ENCODE results near the gene MYBPC2.

Gene MYBPC2

DNA sequence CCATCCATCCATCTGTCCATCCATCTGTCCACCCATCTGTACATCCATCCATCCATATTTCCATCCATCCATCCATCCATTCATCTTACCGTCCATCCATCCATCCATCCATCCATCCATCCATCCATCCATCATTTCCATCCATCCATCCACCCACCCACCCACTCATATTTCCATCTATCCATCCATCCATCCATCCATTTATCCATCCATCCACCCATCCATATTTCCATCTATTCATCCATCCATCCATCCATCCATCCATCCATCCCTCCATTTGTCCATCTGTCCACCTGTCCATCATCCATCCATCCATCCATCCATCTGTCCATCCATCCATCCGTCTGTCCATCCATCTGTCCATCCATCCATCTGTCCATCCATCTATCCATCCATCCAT lies 23.3 kb downstream of the MYBPC2 start:
- no peaks in the 10 kb centered on the region for H3K27me3 ChIP-seq (ENCODE audit: insufficient read depth, insufficient read length)
- no peaks in the 10 kb centered on the region for H3K36me3 ChIP-seq (ENCODE audit: insufficient read depth, insufficient read length, low read length)
- DNase-seq (ENCODE audit: low read depth, low spot score), result no peak
- no peaks in the 10 kb centered on the region for H3K9me3 ChIP-seq (ENCODE audit: insufficient read depth, low read length)
- H3K4me3 ChIP-seq (ENCODE audit: insufficient read length, low read depth), result no peak overlapping the region
- H3K4me1 ChIP-seq (ENCODE audit: insufficient read depth, insufficient read length), result no peaks in the 10 kb centered on the region
- TF ChIP-seq YY1 (IDR thresholded peaks at IDR 0.05; ENCODE audit: insufficient read depth, insufficient read length) (no peak), SUZ12 (IDR thresholded peaks at IDR 0.05; ENCODE audit: extremely low read depth, insufficient read depth, insufficient read length) (no peak), ZNF274 (IDR thresholded peaks at IDR 0.05; ENCODE audit: low read depth, low read length) (no peak)
- no peak overlapping the region for H3K9ac ChIP-seq (ENCODE audit: insufficient read length, low read depth)

DNA sequence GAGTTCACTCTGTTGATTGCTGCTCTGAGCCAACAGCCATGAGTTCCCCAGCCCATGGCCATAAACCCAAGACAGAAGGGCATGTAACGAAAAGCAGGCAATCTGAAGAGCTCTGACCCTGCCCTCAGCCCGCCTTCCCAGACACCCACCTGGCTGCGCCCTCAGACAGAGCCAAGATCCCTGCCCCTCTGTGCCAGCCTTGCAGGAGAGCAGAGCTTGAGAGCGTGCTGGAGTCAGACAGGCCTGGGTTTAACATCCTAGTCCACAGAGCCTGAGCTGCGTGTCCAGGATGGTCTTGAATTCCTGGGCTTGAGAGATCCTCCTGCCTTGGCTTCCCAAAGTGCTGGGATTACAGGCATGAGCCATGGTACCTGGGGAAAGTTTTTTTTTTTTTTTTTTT lies 24.6 kb downstream of the MYBPC2 start:
- Histone ChIP-seq H3K9me3 (ENCODE audit: insufficient read depth, low read length) (no peaks in the 10 kb centered on the region), H3K4me3 (ENCODE audit: insufficient read length, low read depth) (no peak overlapping the region), H3K36me3 (ENCODE audit: insufficient read depth, insufficient read length, low read length) (no peaks in the 10 kb centered on the region), H3K27me3 (ENCODE audit: insufficient read depth, insufficient read length) (no peaks in the 10 kb centered on the region), H3K9ac (ENCODE audit: insufficient read length, low read depth) (no peak overlapping the region), H3K4me1 (ENCODE audit: insufficient read depth, insufficient read length) (no peaks in the 10 kb centered on the region)
- TF ChIP-seq ZNF274 (IDR thresholded peaks at IDR 0.05; ENCODE audit: low read depth, low read length) (no peak), YY1 (IDR thresholded peaks at IDR 0.05; ENCODE audit: insufficient read depth, insufficient read length) (no peak), SUZ12 (IDR thresholded peaks at IDR 0.05; ENCODE audit: extremely low read depth, insufficient read depth, insufficient read length) (no peak)
- DNase-seq (ENCODE audit: low read depth, low spot score), result no peak

DNA sequence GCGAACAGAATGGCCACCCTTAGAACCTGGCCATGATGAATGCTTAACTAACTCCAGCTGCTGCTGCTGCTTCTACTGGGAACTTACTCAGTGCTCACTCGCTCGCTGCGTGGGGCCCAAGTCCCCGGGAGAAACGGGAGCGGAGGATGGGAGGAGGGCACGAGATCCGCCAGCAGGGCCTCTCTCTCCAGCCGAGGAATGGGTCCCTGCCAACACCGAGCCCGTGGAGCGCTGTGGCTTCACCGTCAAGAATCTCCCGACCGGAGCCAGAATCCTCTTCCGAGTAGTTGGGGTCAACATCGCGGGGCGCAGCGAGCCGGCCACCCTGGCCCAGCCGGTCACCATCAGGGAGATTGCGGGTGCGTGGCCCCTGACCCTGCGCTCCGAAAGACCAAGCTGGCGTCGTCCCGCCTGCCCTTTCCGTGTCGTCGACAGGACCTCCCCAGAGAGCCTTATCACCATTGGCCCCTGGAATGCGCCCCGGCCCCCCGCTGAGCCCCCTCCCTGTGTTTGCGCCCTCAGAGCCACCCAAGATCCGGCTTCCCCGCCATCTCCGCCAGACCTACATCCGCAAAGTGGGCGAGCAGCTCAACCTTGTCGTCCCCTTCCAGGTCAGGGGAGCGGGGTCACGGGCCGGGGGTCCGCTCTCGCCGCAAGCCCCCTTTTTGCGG lies 25.8 kb downstream of the MYBPC2 start:
- Histone ChIP-seq H3K4me1 (ENCODE audit: insufficient read depth, insufficient read length) (no peaks in the 10 kb centered on the region), H3K9ac (ENCODE audit: insufficient read length, low read depth) (no peak overlapping the region), H3K4me3 (ENCODE audit: insufficient read length, low read depth) (no peak overlapping the region), H3K27me3 (ENCODE audit: insufficient read depth, insufficient read length) (no peaks in the 10 kb centered on the region), H3K9me3 (ENCODE audit: insufficient read depth, low read length) (no peaks in the 10 kb centered on the region), H3K36me3 (ENCODE audit: insufficient read depth, insufficient read length, low read length) (no peaks in the 10 kb centered on the region)
- no peak for TF ChIP-seq SUZ12 (IDR thresholded peaks at IDR 0.05; ENCODE audit: extremely low read depth, insufficient read depth, insufficient read length)
- no peak for TF ChIP-seq YY1 (IDR thresholded peaks at IDR 0.05; ENCODE audit: insufficient read depth, insufficient read length)
- TF ChIP-seq ZNF274 (IDR thresholded peaks at IDR 0.05; ENCODE audit: low read depth, low read length), result no peak
- no peak for DNase-seq (ENCODE audit: low read depth, low spot score)

- Histone ChIP-seq H3K9me3 (ENCODE audit: insufficient read depth, low read length) (no peaks in the 10 kb centered on the region), H3K27me3 (ENCODE audit: insufficient read depth, insufficient read length) (no peaks in the 10 kb centered on the region), H3K4me1 (ENCODE audit: insufficient read depth, insufficient read length) (no peaks in the 10 kb centered on the region), H3K4me3 (ENCODE audit: insufficient read length, low read depth) (no peak overlapping the region), H3K36me3 (ENCODE audit: insufficient read depth, insufficient read length, low read length) (no peaks in the 10 kb centered on the region), H3K9ac (ENCODE audit: insufficient read length, low read depth) (no peak overlapping the region)
- TF ChIP-seq SUZ12 (IDR thresholded peaks at IDR 0.05; ENCODE audit: extremely low read depth, insufficient read depth, insufficient read length) (no peak), YY1 (IDR thresholded peaks at IDR 0.05; ENCODE audit: insufficient read depth, insufficient read length) (no peak), ZNF274 (IDR thresholded peaks at IDR 0.05; ENCODE audit: low read depth, low read length) (no peak)
- DNase-seq (ENCODE audit: low read depth, low spot score), result no peak
Measured at GRCh38 chr19:50459067-50459456, 26.4 kb downstream of the MYBPC2 start.

DNA sequence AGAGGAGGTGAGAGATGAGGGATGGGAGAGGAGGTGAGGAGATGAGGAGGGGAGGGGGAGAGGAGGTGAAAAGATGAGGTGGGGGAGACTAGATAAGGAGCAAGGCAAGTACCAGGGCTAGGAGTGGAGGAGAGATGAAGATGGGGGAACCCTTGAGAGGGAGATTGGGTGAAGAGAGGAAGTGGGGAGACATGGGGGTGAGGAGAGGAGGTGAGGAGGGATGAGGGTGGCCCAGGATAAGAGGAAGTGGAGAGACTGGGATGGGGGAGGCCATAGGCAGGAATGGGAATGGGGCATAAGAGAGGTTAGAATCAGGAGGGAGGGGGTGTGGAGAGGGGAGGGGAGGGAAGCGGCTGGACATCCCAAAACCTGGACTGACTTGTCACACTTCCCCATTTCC lies 26.9 kb downstream of the MYBPC2 start:
- Histone ChIP-seq H3K27me3 (ENCODE audit: insufficient read depth, insufficient read length) (no peaks in the 10 kb centered on the region), H3K4me1 (ENCODE audit: insufficient read depth, insufficient read length) (no peaks in the 10 kb centered on the region), H3K36me3 (ENCODE audit: insufficient read depth, insufficient read length, low read length) (no peaks in the 10 kb centered on the region), H3K9ac (ENCODE audit: insufficient read length, low read depth) (no peak overlapping the region), H3K9me3 (ENCODE audit: insufficient read depth, low read length) (no peaks in the 10 kb centered on the region), H3K4me3 (ENCODE audit: insufficient read length, low read depth) (no peak overlapping the region)
- TF ChIP-seq SUZ12 (IDR thresholded peaks at IDR 0.05; ENCODE audit: extremely low read depth, insufficient read depth, insufficient read length) (no peak), ZNF274 (IDR thresholded peaks at IDR 0.05; ENCODE audit: low read depth, low read length) (no peak), YY1 (IDR thresholded peaks at IDR 0.05; ENCODE audit: insufficient read depth, insufficient read length) (no peak)
- DNase-seq (ENCODE audit: low read depth, low spot score), result no peak

DNA sequence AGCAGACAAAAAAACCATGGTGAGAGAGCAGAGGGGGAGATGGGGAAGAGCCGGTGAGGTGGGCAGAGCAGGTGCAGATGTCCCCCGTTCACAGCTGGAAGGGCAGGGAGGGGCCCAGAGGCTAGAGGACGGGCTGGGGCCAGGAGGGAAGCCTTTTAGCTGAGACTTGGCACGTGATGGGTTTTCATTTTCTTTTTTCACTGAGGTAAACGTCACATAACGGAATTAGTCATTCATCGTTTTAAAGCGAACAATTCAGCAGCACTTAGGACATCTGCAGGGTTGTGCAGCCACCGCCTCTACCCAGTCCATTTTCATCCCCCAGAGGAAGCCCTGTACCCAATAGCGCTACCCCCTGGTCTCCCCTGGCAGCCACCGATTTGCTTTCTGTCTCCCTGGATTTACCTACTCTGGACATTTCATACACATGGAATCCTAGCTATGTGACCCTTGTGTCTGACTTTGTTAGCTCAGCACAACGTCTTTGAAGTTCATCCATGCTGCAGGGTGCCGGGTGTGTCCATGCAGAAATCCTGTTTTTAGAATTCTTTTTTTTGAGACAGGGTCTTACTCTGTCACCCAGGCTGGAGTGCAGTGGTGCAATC lies 27.6 kb downstream of the MYBPC2 start:
- Histone ChIP-seq H3K4me1 (ENCODE audit: insufficient read depth, insufficient read length) (no peaks in the 10 kb centered on the region), H3K9me3 (ENCODE audit: insufficient read depth, low read length) (no peaks in the 10 kb centered on the region), H3K4me3 (ENCODE audit: insufficient read length, low read depth) (no peak overlapping the region), H3K9ac (ENCODE audit: insufficient read length, low read depth) (no peak overlapping the region), H3K36me3 (ENCODE audit: insufficient read depth, insufficient read length, low read length) (no peaks in the 10 kb centered on the region), H3K27me3 (ENCODE audit: insufficient read depth, insufficient read length) (no peaks in the 10 kb centered on the region)
- TF ChIP-seq YY1 (IDR thresholded peaks at IDR 0.05; ENCODE audit: insufficient read depth, insufficient read length) (no peak), ZNF274 (IDR thresholded peaks at IDR 0.05; ENCODE audit: low read depth, low read length) (no peak), SUZ12 (IDR thresholded peaks at IDR 0.05; ENCODE audit: extremely low read depth, insufficient read depth, insufficient read length) (no peak)
- no peak for DNase-seq (ENCODE audit: low read depth, low spot score)

DNA sequence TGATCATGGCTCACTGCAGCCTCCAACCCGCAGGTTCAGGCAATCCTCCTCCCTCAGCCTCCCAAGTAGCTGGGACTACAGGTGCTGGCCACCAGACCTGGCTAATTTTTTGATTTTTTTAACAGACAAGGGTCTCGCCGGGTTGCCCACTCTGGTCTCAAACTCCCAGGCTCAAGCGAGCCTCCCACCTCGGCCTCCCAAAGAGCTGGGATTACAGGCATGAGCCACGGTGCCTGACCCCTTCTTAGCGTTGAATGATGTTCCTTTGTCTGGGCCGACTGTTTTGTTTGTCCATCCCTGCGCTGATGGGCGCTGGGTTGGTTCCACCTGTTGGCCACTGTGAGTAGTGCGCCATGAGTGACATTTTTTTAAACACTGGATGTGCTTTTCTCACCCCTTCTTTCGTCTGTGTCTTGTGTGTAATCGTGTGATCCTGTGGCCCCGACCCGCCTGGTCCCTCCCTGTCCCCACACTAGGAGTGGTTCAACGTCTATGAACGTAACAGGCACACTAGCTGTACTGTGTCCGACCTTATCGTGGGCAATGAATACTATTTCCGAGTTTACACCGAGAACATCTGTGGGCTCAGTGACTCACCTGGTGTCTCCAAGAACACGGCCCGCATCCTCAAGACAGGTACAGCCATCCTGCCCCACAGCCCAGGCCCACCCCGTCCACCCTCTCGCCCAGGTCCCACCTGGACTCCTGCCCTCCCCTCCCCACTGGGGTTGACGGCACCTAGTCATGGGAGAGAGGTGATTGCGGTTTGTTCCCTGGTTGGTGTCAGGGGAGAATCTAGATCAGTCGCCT lies 28.6 kb downstream of the MYBPC2 start:
- Histone ChIP-seq H3K9me3 (ENCODE audit: insufficient read depth, low read length) (no peaks in the 10 kb centered on the region), H3K4me1 (ENCODE audit: insufficient read depth, insufficient read length) (no peaks in the 10 kb centered on the region), H3K4me3 (ENCODE audit: insufficient read length, low read depth) (no peak overlapping the region), H3K27me3 (ENCODE audit: insufficient read depth, insufficient read length) (no peaks in the 10 kb centered on the region), H3K36me3 (ENCODE audit: insufficient read depth, insufficient read length, low read length) (no peaks in the 10 kb centered on the region), H3K9ac (ENCODE audit: insufficient read length, low read depth) (peak overlapping the region; percentile 42)
- DNase-seq (ENCODE audit: low read depth, low spot score), result peak; percentile 43
- no peak for TF ChIP-seq YY1 (IDR thresholded peaks at IDR 0.05; ENCODE audit: insufficient read depth, insufficient read length)

All from NT2/D1 (cell line).